Activated CD4-positive, alpha-beta memory T cell treated with anti-CD3 and anti-CD28 coated beads, Interleukin-2, amount 10 ng/mL, durations not matched to agents 7 days and 5 days (primary cell): ENCODE measurements around the gene PHPT1. TPM values are rescaled to one million over a fixed set of nuclear protein-coding genes. Genes with fewer than 3 reads are reported as not detected.

Experiments used
- CTCF ChIA-PET: fragments of 350-600 bp; sonication (Branson Sonifier 250); formaldehyde crosslinking; loops from one replicate; lab custom pipeline; 2021; ENCODE audit warnings: antibody characterized with exemption, inconsistent platforms; lab: Charles Lee
- POLR2A ChIA-PET: fragments of 350-600 bp; sonication (Branson Sonifier 250); formaldehyde crosslinking; loops from one replicate; lab custom pipeline; 2021; ENCODE audit warnings: antibody characterized with exemption; lab: Charles Lee
- DNase-seq: peaks from one replicate; pipeline ENCODE4 v3.0.0-alpha.2; 2020
- H3K27ac Mint-ChIP-seq: one replicate; pipeline ENCODE4 v1.8.0; 2021; ENCODE audit warnings: mild to moderate bottlenecking, mixed read lengths
- H3K27me3 Mint-ChIP-seq: one replicate; pipeline ENCODE4 v1.8.0; 2021; ENCODE audit warnings: mixed read lengths
- H3K36me3 Mint-ChIP-seq: one replicate; pipeline ENCODE4 v1.8.0; 2021; ENCODE audit warnings: low read depth, mixed read lengths
- H3K4me1 Mint-ChIP-seq: one replicate; pipeline ENCODE4 v1.8.0; 2021; ENCODE audit warnings: mixed read lengths
- H3K4me3 Mint-ChIP-seq: one replicate; pipeline ENCODE4 v1.8.0; 2021; ENCODE audit warnings: mild to moderate bottlenecking, mixed read lengths
- H3K9me3 Mint-ChIP-seq: one replicate; pipeline ENCODE4 v1.8.0; 2021; ENCODE audit warnings: mixed read lengths
- total RNA-seq, 2 experiments: library from RNA; stranded (reverse); gene quantifications; one replicate each; pipeline ENCODE4 v1.2.3, GENCODE V29; 2021

PHPT1 gene
- total RNA-seq, 2 experiments from 2014 or later = 82.3 to 85.4 TPM

DNA sequence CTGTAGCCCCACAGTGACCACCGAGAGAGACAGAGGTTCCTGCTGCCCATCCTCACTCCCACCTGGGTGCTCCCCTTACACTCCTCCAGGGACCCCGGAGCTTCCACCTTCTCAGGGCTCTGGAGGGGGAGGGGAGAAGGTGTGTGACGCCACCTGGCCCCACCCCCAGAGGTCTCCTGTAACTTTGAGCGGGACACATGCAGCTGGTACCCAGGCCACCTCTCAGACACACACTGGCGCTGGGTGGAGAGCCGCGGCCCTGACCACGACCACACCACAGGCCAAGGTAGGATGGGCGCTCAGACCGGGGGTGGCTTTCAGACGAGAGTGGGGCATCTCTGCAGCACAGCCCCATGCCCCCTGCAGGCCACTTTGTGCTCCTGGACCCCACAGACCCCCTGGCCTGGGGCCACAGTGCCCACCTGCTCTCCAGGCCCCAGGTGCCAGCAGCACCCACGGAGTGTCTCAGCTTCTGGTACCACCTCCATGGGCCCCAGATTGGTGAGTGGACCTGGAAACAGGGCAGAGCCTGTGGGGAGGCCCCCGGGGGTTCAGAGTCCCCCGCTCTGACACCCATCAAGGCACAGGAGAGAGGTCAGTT lies 7.4 kb downstream of the PHPT1 start:
- no peak for DNase-seq
- no peak overlapping the region for H3K4me3 Mint-ChIP-seq
- peaks cover 1% of the 10 kb centered on the region for H3K4me1 Mint-ChIP-seq
- no peaks in the 10 kb centered on the region for H3K27me3 Mint-ChIP-seq
- ChIA-PET POLR2A (interaction anchor here (1.0 kb wide), 1 partner anchor 9 kb away, joined by 3 read pairs; the partner anchor contains the start of gene EDF1), CTCF (no interaction called here)
- no peak overlapping the region for H3K27ac Mint-ChIP-seq
- no peaks in the 10 kb centered on the region for H3K9me3 Mint-ChIP-seq
- no peaks in the 10 kb centered on the region for H3K36me3 Mint-ChIP-seq

DNA sequence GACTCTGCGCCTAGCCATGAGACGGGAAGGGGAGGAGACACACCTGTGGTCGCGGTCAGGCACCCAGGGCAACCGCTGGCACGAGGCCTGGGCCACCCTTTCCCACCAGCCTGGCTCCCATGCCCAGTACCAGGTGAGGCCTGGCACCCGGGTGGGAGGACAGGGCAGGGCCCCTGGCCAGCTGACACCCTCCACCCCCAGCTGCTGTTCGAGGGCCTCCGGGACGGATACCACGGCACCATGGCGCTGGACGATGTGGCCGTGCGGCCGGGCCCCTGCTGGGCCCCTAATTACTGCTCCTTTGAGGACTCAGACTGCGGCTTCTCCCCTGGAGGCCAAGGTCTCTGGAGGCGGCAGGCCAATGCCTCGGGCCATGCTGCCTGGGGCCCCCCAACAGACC lies 8.0 kb downstream of the PHPT1 start:
- Mint-ChIP-seq H3K4me3 (no peak overlapping the region), H3K27ac (no peak overlapping the region), H3K36me3 (peaks cover 3% of the 10 kb centered on the region), H3K4me1 (peaks cover 1% of the 10 kb centered on the region), H3K27me3 (no peaks in the 10 kb centered on the region), H3K9me3 (no peaks in the 10 kb centered on the region)
- POLR2A ChIA-PET = interaction anchor here (1.0 kb wide), 1 partner anchor 9 kb away, joined by 3 read pairs; the partner anchor contains the start of gene EDF1
- DNase-seq = no peak
- CTCF ChIA-PET = no interaction called here

DNA sequence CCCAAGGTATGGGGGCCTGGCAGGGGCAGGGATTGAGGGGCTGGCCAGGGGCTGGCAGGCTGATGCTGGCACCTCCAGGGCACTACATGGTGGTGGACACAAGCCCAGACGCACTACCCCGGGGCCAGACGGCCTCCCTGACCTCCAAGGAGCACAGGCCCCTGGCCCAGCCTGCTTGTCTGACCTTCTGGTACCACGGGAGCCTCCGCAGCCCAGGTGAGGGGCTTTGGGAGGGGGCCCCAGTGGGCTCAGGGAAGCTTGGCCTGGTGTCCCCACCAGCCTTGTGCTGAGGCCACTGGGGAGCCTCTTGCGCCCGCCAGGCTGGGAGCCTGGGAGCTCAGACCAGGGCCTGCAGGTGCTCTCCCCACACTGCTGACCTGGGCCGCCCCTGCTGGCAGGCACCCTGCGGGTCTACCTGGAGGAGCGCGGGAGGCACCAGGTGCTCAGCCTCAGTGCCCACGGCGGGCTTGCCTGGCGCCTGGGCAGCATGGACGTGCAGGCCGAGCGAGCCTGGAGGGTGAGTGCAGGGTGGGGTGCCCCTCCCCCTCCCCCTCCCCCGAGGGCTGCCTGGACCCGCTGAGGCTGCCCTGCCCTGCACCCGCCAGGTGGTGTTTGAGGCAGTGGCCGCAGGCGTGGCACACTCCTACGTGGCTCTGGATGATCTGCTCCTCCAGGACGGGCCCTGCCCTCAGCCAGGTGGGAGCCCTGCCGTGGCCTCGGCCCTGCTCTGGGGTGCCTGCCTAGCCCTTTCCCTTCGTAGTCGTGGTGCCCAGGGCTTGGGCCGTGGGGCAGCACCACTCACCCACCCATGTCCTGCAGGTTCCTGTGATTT lies 8.6 kb downstream of the PHPT1 start:
- Mint-ChIP-seq H3K9me3 (no peaks in the 10 kb centered on the region), H3K27ac (no peak overlapping the region), H3K4me1 (peaks cover 1% of the 10 kb centered on the region), H3K27me3 (no peaks in the 10 kb centered on the region), H3K4me3 (no peak overlapping the region), H3K36me3 (peaks cover 4% of the 10 kb centered on the region)
- no peak for DNase-seq
- ChIA-PET CTCF (no interaction called here), POLR2A (no interaction called here)

DNA sequence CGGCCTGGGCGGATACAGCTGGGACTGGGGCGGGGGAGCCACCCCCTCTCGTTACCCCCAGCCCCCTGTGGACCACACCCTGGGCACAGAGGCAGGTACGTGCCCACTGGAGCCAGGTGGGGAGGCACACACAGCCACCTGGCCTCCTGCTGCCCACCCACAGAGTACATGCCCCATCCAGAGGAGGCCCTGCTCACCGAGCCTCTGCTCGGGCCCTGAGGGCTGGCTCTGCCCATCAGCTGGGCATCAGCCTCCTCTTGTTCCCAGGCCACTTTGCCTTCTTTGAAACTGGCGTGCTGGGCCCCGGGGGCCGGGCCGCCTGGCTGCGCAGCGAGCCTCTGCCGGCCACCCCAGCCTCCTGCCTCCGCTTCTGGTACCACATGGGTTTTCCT lies 9.2 kb downstream of the PHPT1 start:
- Mint-ChIP-seq H3K9me3 (no peaks in the 10 kb centered on the region), H3K4me3 (no peak overlapping the region), H3K36me3 (peaks cover 11% of the 10 kb centered on the region), H3K27ac (no peak overlapping the region), H3K4me1 (peaks cover 1% of the 10 kb centered on the region), H3K27me3 (no peaks in the 10 kb centered on the region)
- ChIA-PET POLR2A (no interaction called here), CTCF (no interaction called here)
- no peak for DNase-seq

DNA sequence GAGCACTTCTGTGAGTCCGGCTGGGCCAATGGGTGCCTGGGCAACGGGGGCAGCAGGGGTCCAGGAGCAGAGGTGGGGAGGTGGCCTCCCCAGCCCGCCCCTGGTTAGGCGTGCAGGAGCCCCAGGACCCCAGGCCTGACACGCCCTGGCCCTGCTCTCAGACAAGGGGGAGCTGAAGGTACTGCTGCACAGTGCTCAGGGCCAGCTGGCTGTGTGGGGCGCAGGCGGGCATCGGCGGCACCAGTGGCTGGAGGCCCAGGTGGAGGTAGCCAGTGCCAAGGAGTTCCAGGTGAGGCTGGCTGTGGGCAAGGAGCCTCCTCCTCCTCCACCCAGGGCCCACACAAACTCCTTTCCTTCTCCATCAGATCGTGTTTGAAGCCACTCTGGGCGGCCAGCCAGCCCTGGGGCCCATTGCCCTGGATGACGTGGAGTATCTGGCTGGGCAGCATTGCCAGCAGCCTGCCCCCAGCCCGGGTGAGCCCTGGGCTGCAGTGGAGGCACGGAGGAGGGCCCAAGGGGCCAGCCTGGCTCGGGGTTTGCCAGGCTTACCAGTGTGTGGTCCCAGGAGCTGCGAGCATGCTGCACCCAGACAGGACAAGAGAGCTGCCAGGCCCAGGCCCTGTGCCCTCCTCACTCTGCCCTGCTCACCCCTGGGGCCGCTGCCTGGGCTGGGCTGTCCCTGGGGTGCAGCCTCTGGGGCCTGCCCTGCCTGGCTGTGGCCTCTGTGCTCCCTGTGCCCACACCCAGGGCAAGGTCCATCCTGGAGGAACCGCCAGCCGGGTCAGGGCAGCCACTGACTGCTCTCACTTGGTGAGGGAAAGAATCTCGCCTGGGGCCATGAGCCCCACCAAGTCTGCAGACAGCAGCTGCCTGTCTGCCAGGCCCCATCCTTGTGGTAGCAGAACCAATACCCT lies 9.9 kb downstream of the PHPT1 start:
- CTCF ChIA-PET = interaction anchor here (0.5 to 0.6 kb wide), 2 partner anchors 18 to 177 kb away, joined by 3 read pairs; no protein-coding TSS in a partner anchor
- H3K27me3 Mint-ChIP-seq = no peaks in the 10 kb centered on the region

DNA sequence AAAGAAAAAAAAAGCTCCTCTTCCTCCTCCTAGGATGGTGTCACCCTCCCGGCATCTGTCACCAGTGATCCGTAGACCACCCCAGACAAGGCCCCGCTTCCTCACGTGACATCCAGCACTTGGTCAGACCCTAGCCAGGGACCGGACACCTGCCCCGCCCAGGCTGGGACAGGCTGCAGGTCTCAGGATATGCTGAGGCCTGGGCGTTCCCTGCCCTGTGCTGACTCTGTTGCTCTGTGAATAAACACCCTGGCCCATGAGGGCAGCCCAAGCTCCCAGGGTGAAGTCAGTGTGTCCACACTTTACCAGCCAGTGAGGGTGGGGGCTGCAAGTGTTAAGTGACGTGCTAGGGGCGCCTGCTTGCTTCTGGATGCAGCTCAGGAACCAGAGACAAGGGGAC lies 11.3 kb downstream of the PHPT1 start:
- H3K9me3 Mint-ChIP-seq = no peaks in the 10 kb centered on the region

More for the DNA sequence above, 9.9 kb downstream of the PHPT1 start:
- H3K4me1 Mint-ChIP-seq = peaks cover 8% of the 10 kb centered on the region
- no peak overlapping the region for H3K27ac Mint-ChIP-seq
- H3K36me3 Mint-ChIP-seq = peaks cover 17% of the 10 kb centered on the region
- DNase-seq = no peak
- POLR2A ChIA-PET = no interaction called here
- H3K9me3 Mint-ChIP-seq = no peaks in the 10 kb centered on the region
- H3K4me3 Mint-ChIP-seq = no peak overlapping the region

DNA sequence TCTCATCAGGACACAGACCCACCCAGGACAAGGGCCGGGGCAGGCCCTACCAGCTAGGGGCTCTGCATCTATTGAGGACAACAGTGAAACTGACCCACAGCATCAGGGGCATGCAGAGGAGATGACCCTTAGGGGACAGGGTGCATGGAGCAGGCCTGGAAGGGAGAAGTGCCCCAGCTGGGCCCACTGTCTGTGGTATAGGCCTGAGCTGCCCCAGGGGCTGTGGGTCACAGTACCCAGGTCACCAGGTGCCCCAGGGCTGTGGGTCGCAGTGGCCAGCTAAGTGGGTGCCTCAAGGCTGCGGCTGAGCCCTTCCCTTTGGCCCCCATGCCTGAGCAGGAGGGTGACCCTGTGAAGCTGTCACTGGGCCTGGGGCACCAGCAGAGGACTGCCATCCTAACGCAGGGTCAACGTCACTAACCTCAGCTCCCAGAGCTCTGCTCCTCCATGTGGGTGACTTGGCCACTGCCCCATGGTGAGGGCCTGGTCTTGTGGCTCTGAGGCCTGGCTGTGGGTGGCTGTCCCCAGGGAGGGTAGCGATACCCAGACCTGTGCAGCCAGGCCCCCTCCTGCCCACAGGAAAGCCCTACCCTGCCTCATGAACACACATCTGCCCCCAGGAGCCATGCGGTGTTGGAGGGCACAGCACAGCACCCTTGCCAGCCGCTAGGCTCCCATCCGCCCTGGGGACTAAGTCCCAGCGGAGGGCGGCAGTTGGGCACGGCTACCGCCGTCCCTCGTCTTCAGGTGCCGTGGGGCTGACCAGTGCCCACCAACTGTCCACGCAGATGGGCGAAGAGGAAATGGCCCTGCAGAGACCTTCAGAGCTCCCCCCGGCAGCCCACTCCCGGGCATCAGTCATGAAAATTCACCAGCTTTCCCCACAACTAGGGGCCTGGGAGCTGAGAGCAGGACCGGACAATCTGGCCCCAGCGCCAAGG lies 12.0 kb downstream of the PHPT1 start:
- CTCF ChIA-PET = no interaction called here
- no peak for DNase-seq
- Mint-ChIP-seq H3K9me3 (no peaks in the 10 kb centered on the region), H3K36me3 (peaks cover 19% of the 10 kb centered on the region), H3K4me1 (peaks cover 17% of the 10 kb centered on the region), H3K27ac (no peak overlapping the region), H3K4me3 (no peak overlapping the region), H3K27me3 (no peaks in the 10 kb centered on the region)
- POLR2A ChIA-PET = interaction anchor here (2.2 kb wide), 1 partner anchor 21 kb away, joined by 8 read pairs; no protein-coding TSS in a partner anchor

More for the DNA sequence above, 11.3 kb downstream of the PHPT1 start:
- DNase-seq = no peak
- ChIA-PET CTCF (no interaction called here), POLR2A (interaction anchor here (2.2 kb wide), 1 partner anchor 22 kb away, joined by 8 read pairs; no protein-coding TSS in a partner anchor)
- peaks cover 17% of the 10 kb centered on the region for H3K4me1 Mint-ChIP-seq
- no peak overlapping the region for H3K27ac Mint-ChIP-seq
- H3K4me3 Mint-ChIP-seq = no peak overlapping the region
- peaks cover 19% of the 10 kb centered on the region for H3K36me3 Mint-ChIP-seq
- no peaks in the 10 kb centered on the region for H3K27me3 Mint-ChIP-seq

DNA sequence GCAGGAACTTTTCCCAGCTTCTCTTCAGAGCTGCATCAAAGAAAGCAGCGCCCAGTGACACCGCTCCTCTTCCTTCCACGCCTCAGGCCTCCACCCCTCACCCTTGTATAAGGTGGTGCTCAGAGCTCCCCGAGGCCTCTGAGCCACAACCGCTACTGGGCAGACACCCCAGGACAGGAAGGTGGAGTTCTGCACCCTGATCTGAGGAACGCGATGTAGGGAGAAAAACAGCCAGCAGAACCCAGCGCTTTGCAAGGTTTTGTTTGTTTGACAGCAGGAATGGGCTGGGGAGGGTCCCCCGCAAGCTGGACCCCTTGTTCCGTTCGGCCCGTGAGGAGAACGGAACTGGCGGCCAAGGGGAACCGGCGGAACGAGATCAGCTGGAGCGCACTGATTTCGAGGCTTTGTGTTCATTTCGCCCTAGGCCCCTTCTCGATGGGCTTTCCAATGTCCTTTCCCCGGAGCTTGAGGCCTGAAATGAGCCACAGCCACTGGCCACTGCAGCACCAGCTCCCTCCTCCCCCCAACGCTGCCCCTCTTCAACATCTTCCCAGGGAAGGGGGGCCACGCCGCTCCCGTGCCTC lies 12.8 kb downstream of the PHPT1 start:
- no peak for DNase-seq
- Mint-ChIP-seq H3K36me3 (peaks cover 19% of the 10 kb centered on the region), H3K9me3 (no peaks in the 10 kb centered on the region), H3K4me3 (no peak overlapping the region), H3K4me1 (peaks cover 17% of the 10 kb centered on the region), H3K27me3 (no peaks in the 10 kb centered on the region), H3K27ac (no peak overlapping the region)
- CTCF ChIA-PET = no interaction called here
- POLR2A ChIA-PET = interaction anchor here (0.7 to 2.2 kb wide), 2 partner anchors 20 to 22 kb away, joined by 3 to 8 read pairs; no protein-coding TSS in a partner anchor

DNA sequence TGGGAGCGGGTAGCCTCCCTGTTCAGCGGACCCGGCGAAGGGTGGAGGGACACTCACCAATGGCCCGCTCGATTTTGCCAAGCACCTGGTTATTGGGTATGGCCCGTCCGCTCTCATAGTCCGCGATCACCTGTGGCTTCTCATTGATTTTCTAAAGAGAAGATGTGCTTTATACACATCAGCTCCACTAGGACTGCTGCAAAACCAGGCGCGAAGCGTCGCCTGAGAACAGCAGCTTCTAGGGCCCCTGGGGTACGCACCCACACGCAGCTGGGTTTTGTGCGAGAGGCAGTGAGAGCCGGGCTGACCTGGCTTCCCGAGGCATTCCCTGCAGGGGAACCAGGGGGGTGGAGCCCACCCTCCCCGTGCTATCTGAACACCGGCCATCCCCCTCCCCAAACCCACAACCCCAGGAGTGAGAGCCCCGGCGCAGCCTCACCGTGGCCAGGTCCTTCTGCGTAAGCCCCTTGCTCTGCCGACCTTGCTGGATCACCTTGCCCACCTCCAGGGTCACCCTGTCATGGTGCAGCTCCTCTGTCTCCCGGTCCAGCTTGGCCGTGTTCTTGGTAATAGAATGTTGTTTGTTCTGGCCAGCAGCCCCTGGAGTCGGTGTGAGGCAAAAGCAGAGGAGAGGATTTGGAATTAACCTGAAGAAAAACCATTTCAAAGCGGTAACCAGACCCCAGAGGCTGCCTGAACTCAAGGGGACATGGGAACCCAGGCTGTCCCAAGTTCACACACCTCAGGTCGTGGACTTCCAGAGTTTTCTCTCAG lies 13.8 kb downstream of the PHPT1 start:
- POLR2A ChIA-PET = interaction anchor here (0.7 kb wide), 1 partner anchor 21 kb away, joined by 3 read pairs; no protein-coding TSS in a partner anchor
- Mint-ChIP-seq H3K4me1 (peaks cover 21% of the 10 kb centered on the region), H3K27me3 (no peaks in the 10 kb centered on the region), H3K27ac (no peak overlapping the region), H3K4me3 (no peak overlapping the region), H3K36me3 (peaks cover 22% of the 10 kb centered on the region), H3K9me3 (no peaks in the 10 kb centered on the region)
- CTCF ChIA-PET = no interaction called here
- no peak for DNase-seq

DNA sequence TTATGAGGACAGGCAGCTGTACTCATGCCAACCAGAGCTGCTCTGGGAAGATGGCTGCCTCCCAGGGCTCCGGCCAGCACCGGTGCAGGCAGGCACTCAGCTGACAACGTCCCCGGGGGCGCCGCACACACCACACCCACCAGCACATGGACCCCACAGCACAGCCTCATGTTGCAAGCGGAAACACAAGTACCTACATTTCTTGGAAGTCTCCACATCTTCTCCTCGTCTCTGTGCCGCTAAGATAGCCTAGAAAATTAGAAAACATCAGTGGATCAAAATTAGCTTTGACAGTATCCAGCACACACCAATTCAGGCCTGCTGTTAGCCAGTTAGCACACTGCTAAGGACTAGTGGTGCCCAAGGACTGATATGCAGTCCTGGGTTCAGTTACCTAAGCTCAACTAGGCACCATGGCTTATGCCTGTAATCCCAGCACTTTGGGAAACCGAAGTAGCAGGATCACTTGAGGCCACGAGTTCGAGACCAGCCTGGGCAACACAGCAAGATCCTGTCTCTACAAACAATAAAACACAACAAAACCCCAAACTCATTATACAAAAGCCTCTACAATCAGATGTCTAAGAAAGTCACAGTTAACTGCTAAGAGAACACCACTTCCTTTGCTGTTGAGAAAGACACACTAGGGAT lies 14.5 kb downstream of the PHPT1 start:
- DNase-seq = no peak
- CTCF ChIA-PET = no interaction called here
- Mint-ChIP-seq H3K36me3 (peaks cover 25% of the 10 kb centered on the region), H3K4me3 (no peak overlapping the region), H3K9me3 (no peaks in the 10 kb centered on the region), H3K27me3 (no peaks in the 10 kb centered on the region), H3K4me1 (peaks cover 21% of the 10 kb centered on the region), H3K27ac (peak overlapping the region; percentile 54)
- POLR2A ChIA-PET = interaction anchor here (0.7 to 1.3 kb wide), 2 partner anchors 18 to 23 kb away, joined by 4 read pairs; partner anchors contain the start of gene TRAF2
